ENCODE measurements around the gene PASK. TPM values are rescaled to one million over a fixed set of nuclear protein-coding genes. Genes with fewer than 3 reads are reported as not detected.

The PASK gene
- total and polyA plus RNA-seq, 9 of the 15 experiments (the other 6 are each of a cell fraction or from before 2014, with no cell fraction given), result 1.5 to 30.3 (median 9.9) TPM

- TF ChIP-seq KDM1A (IDR thresholded peaks at IDR 0.05) (no peak), SRSF7 (optimal IDR thresholded peaks at IDR 0.05; ENCODE audit: low read depth, low read length) (no peak), THRAP3 (IDR thresholded peaks at IDR 0.05; ENCODE audit: borderline replicate concordance) (no peak), MYC (IDR thresholded peaks at IDR 0.05; ENCODE audit: low read depth, low read length) (no peak), MYC (CRISPR knock-in tag; IDR thresholded peaks at IDR 0.05; ENCODE audit: borderline replicate concordance, low read depth) (no peak), MEF2D (tag; conservative IDR thresholded peaks at IDR 0.05; ENCODE audit: low read depth) (no peak), CREB1 (IDR thresholded peaks at IDR 0.05) (no peak), CREB1 (CRISPR knock-in tag; IDR thresholded peaks at IDR 0.05) (no peak)
- TF ChIP-seq, protein P1, sequence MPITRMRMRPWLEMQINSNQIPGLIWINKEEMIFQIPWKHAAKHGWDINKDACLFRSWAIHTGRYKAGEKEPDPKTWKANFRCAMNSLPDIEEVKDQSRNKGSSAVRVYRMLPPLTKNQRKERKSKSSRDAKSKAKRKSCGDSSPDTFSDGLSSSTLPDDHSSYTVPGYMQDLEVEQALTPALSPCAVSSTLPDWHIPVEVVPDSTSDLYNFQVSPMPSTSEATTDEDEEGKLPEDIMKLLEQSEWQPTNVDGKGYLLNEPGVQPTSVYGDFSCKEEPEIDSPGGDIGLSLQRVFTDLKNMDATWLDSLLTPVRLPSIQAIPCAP (CRISPR knock-in tag; IDR thresholded peaks at IDR 0.05; ENCODE audit: borderline replicate concordance), result no peak
- TF ChIP-seq, protein P2, sequence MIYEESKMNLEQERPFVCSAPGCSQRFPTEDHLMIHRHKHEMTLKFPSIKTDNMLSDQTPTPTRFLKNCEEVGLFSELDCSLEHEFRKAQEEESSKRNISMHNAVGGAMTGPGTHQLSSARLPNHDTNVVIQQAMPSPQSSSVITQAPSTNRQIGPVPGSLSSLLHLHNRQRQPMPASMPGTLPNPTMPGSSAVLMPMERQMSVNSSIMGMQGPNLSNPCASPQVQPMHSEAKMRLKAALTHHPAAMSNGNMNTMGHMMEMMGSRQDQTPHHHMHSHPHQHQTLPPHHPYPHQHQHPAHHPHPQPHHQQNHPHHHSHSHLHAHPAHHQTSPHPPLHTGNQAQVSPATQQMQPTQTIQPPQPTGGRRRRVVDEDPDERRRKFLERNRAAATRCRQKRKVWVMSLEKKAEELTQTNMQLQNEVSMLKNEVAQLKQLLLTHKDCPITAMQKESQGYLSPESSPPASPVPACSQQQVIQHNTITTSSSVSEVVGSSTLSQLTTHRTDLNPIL (CRISPR knock-in tag; IDR thresholded peaks at IDR 0.05), result no peak
These were observed 77.1 kb downstream of the PASK start (continued) for GRCh38 chr2:241072151-241072550.

- Histone ChIP-seq H3K9ac (ENCODE audit: insufficient read depth in 1 of 2, low read depth in 2 of 2, low read length in 2 of 2) (no peak overlapping the region), H3K9me1 (ENCODE audit: control insufficient read depth, insufficient read depth, low read length) (no peaks in the 10 kb centered on the region), H3K4me1 (replicated peaks in 1 of 2; ENCODE audit: control insufficient read depth in 2 of 2, insufficient read depth in 2 of 2, low read length in 2 of 2) (peaks cover 0 to 25% of the 10 kb centered on the region in 2 experiments; a peak in 2 of 5 replicates), H3K4me3 (no peak overlapping the region), H3K79me2 (ENCODE audit: control insufficient read depth, insufficient read depth, low read length) (no peaks in the 10 kb centered on the region), H2AFZ (ENCODE audit: low read depth, low read length) (no peak overlapping the region), H3K4me2 (ENCODE audit: insufficient read depth, low read length) (no peak overlapping the region), H3K36me3 (ENCODE audit: control insufficient read depth, insufficient read depth, low read length) (no peaks in the 10 kb centered on the region), H3K27me3 (ENCODE audit: control insufficient read depth in 2 of 2, insufficient read depth in 2 of 2, low read length in 2 of 2) (peaks cover 12 to 55% of the 10 kb centered on the region in 2 experiments; a peak in 3 of 5 replicates), H3K27ac (ENCODE audit: extremely low read depth, low read depth, low read length) (no peak overlapping the region), H3K9me3 (replicated peaks; ENCODE audit: control insufficient read depth, insufficient read depth, low read depth, low read length) (no peaks in the 10 kb centered on the region), H4K20me1 (replicated peaks; ENCODE audit: control insufficient read depth, insufficient read depth, low read length) (0 out of 2 replicates have a peak, but pooled peaks cover 6% of the 10 kb centered on the region)
- ChIA-PET CTCF (ENCODE audit: low intra/inter-chr PET ratio) (no interaction called here), POLR2A (no interaction called here)
- DNase-seq (ENCODE audit: extremely low read depth in 1 of 4, low spot score in 3 of 4) (no peak), ATAC-seq (no peak), FAIRE-seq (no peak)
- BruUV-seq (replicated peaks), result no TSS peak
- in situ Hi-C loops (cut with MboI) (no loop called here), intact Hi-C loops (cut with micrococcal nuclease) (loop anchor here (10.0 kb wide), 1 partner anchor 157 kb away; no protein-coding TSS in a partner anchor)
- WGBS (ENCODE audit: insufficient coverage, low coverage, missing lambda C conversion rate), result 27% methylated on average over 3 of the region's 25 CpGs
- TF ChIP-seq SRSF7 (optimal IDR thresholded peaks at IDR 0.05; ENCODE audit: low read depth, low read length) (no peak), ATF1 (CRISPR knock-in tag; IDR thresholded peaks at IDR 0.05) (no peak), ATF1 (tag; IDR thresholded peaks at IDR 0.05) (no peak), HDAC2 (IDR thresholded peaks at IDR 0.05) (no peak), HOXB6 (CRISPR knock-in tag; IDR thresholded peaks at IDR 0.05; ENCODE audit: borderline replicate concordance) (no peak), SAFB2 (IDR thresholded peaks at IDR 0.05; ENCODE audit: borderline replicate concordance, low read depth, low read length, severe bottlenecking) (no peak), TAL1 (IDR thresholded peaks at IDR 0.05) (no peak), FOXA1 (IDR thresholded peaks at IDR 0.05; ENCODE audit: borderline replicate concordance) (no peak), SAP30 (IDR thresholded peaks at IDR 0.05; ENCODE audit: borderline replicate concordance, insufficient read depth, low read depth, low read length, poor library complexity, severe bottlenecking) (no peak)
- TF ChIP-seq, protein P3, sequence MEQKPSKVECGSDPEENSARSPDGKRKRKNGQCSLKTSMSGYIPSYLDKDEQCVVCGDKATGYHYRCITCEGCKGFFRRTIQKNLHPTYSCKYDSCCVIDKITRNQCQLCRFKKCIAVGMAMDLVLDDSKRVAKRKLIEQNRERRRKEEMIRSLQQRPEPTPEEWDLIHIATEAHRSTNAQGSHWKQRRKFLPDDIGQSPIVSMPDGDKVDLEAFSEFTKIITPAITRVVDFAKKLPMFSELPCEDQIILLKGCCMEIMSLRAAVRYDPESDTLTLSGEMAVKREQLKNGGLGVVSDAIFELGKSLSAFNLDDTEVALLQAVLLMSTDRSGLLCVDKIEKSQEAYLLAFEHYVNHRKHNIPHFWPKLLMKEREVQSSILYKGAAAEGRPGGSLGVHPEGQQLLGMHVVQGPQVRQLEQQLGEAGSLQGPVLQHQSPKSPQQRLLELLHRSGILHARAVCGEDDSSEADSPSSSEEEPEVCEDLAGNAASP (IDR thresholded peaks at IDR 0.05), result no peak
These were observed 77.6 kb downstream of the PASK start for GRCh38 chr2:241071677-241072111.
